GM19193 (cell line): Measurements from ENCODE around the gene TOP1.

Source experiments
- POLR2A ChIP-seq: IDR thresholded peaks from 4 replicates; pipeline ENCODE4 v1.6.1; 2011; ENCODE audit not compliant: insufficient read depth, insufficient read length; ENCODE audit errors: extremely low read depth

TOP1 gene

DNA sequence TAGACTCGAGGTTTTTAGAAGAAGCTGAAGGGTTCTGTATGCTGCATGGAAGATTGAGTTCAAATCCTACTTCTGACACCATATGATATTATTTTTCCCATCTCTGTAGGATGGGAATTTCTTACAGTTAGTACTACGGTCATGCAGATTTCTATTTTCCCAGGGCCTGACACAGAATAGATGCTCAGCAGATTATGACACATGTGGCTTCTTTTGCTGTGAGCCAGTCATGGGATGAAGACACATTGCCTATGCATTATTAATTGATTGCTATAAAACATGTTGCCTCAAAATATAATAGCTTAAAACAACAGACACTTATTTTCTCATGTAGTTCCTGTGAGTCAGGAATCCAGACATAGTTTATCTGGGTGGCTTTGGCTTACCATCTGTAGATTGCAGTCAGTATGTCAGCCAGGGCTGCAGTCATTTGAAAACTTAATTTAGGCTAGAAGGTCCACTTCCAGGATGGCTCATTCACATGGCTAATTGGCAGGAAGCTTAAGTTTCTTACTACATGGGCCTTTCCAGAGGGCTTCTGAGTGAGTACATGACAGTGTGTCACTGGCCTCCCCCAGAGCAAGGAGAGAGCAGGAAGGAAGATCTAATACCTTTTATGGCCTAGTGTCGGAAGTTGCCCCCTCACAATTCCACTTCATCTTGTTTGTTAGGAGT, 29.5 kb downstream of the TOP1 start:
- no peak for TF ChIP-seq POLR2A

DNA sequence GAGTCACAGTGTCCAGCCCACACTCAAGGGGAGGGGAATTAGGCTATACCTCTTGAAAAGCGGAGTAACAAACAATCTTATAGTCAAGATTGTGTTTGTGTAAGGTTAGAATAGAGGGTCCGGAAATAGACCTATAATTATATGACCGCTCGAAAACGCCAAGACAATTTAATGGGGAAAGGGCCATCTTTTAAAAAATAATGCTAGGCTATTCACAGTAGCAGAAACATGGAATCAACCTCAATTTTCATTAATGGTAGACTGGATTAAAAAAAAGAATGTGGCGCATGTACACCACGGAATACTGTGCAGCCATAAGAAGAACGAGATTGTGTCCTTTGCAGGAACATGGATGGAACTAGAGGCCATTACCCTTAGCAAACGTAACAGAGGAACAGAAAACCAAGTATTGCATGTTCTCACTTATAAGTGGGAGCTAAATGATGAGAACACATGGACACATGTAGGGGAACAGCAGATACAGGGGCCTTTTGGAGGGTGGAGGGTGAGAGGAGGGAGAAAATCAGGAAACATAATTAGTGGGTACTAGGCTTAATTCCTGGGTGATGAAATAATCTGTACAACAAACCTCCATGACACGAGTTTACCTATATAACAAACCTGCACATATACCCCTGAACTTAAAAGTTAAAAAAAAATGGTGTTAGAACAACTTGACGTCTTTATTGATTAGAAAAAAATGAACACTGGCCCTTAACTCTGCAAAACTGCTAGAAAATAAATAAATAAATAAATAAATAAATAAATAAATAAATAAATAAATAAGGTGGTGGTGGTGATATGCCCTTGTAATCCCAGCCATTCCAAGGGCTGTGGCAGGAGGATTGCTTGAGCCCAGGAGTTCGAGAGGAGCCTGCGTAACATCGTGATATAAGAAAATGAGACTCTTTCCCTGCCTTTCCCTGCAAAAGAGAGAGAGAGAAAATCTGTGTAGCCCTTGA, 30.3 kb downstream of the TOP1 start:
- no peak for TF ChIP-seq POLR2A

DNA sequence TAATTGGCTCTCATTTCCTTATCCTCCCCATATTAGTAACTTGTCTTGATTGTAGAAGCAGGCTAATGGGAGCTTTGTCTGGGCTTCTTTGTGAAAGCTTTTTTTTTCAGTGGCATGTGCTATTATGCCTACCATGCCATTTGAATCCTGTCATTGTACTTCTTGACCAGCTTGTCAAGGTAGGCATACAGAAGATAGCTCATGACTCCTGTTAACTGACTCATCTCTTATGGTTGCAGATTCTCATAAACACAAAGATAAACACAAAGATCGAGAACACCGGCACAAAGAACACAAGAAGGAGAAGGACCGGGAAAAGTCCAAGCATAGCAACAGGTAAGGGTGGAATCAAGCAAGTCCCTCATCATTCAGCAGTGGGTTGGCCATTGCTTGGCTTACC, 32.5 kb downstream of the TOP1 start:
- no peak for TF ChIP-seq POLR2A

DNA sequence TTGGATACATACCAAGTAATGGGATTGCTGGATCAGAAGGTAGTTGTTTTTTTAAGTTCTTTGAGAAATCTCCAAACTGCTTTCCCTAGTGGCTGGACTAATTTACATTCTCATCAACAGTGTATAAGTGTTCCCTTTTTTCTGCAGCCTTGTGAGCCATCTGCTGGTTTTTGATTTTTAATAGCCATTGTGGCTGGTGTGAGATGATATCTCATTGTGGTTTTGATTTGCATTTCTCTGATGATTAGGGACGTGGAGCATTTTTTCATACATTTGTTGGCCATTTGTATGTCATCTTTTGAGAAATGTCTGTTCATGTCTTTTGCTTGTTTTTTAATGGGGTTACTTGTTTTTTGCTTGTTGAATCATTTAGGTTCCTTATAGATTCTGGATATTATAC, 34.8 kb downstream of the TOP1 start:
- no peak for TF ChIP-seq POLR2A

DNA sequence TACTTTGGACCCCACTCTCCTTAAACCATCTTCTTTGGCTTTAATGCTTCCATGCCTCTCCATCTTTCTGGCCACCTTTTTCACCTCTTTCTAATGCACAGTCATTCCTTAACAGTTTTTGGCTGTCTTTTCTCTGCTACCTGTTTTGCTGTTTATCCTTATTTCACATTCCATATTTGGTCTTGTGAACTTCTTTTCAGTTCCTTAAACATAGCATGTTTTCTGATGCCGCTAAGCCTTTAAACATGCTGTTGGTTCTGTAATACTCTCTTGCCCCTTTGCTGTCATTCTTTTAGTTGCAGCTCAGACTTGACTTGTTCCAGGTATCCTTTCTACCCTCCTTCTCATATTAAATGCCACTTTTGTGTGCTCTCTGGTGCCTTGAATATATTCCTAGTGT, 35.8 kb downstream of the TOP1 start:
- no peak for TF ChIP-seq POLR2A

DNA sequence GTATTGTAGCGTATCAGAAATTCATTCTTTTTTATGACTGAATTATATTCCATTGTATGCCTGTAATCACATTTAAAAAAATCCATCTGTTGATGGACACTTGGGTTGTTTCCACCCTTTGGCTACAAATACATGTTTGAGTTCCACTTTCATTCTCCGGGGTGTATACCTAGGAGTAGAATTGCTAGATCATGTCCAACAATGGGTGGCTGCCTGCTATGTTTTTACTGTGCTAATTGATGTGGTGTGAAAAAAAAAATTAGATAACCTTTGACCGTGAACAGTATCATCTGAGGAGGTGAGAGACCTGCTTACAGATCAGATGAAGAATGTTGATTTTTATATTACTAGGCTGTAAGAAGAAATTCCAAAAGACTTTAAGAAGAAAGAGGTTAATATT, 37.1 kb downstream of the TOP1 start:
- no peak for TF ChIP-seq POLR2A

DNA sequence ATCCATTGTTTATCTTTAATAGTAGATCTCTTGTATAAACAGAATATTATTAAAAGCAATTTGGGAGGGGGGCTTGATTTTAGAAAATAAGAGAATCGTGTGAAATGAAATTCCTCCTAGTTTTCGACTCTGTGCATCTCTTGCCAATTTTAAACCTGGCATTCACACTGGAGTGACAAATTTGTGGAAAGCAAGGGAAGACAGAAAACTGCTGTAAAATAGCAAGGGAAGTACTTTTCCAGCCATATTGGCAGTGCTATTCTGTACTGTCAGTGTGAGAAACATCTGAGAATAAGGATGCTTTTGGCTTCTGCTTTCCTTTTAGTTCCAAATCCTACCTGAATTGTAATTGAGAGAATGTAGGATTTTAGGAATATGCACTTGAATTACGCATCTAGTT, 40.2 kb downstream of the TOP1 start:
- no peak for TF ChIP-seq POLR2A

DNA sequence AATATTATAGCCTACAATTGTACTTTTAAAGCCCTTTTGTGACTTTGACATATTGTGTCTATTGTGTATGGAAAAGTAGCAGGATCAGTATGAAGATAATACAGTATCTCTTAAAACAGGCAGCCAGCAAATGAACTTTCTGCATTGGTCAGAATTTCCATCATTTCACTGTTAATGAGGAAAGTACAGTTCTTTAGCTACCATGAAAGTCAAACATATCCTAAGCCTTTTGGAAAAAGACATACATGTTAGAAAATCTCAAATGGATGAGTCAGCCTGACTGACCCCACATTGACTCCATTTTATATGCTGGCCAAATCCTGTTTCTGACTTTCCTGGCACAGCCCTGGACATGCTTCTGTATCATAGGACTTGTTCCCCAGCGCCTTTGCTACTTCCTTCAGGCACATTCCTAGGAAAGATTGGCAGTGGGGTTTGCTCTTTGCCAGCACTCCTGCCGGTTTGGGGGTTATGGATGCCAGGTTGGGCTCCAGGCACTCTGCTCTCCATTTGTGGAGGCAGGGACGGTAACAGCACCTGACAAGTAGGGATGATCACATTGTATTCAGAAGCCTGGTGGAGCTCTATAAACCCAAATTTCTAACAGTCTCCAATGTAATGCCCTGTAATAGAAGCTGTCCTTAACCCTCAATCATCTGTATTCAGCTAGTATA, 43.7 kb downstream of the TOP1 start:
- TF ChIP-seq POLR2A: no peak

DNA sequence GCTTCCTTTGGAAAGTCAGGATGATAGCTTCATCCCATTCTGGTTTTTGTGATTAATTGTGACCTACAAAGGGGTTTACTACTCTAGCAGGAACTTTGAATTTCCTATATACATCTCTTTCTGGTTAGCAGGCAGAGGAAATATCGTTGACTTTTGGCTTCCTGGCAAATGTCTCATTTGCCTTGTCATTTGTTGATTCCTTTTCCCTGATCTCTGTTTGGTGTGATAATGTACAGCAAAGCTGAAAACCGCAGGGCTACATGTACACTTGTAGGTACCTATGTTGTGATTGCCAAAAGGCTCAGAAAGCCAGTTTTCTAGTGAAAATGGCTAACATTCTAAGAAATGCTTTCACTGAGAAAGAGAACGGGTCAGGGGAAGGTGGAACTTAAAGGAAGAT, 44.3 kb downstream of the TOP1 start:
- TF ChIP-seq POLR2A: no peak

DNA sequence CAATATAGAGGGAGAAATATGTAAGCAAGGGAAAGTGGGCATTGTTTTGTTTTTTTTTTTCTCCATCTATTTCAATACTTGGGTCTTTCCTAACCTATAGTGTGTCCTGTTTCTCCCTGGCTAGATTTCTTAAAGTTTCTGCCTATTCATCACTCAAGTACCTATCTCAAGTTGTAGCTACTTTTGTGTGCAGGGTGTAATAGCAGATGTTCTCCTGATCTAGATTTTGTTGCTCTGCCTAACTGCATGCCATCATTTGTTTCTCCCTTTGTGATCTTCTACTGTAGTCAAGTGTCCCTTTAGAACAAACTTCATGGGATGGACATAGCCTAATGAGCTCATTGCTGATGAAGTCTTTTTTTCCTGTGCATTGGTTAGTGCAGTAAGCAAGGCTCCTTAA, 45.8 kb downstream of the TOP1 start:
- no peak for TF ChIP-seq POLR2A

DNA sequence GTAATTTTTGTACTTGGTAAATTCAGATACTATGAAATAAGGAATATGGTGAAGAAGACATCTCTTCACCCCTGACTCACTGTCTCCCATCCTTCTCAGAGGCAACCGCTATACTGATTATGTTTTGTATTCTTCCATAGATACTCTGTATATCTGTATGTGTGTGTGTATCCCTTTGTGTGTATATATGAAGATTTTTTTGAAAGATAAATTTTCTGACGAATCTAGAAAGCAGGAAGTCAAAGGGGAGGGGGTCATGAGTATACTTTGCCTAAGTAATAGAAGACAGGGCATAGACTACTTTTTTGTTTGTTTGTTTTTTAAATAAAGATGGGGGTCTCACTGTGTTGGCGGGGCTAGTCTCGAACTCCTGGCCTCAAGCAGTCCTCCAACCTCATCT, 48.2 kb downstream of the TOP1 start:
- no peak for TF ChIP-seq POLR2A

DNA sequence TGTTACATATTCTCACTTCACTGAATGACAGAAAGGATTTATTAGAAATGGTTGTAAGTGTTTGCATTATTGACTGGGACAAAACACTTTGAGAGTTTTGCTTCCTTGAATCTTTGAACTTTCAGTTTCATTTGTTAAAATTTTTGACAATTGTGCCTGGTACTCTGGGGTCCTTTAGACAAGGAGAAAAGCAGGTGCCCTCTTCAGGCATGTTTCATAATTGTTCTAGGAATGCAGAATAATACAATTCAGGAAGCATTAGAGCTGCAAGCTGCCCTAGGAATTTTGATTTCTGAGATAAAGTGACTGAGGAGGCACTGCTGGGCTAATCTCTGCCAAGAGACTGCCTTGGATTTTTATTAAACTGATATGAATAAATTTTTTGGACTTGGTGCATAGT, 49.7 kb downstream of the TOP1 start:
- no peak for TF ChIP-seq POLR2A

DNA sequence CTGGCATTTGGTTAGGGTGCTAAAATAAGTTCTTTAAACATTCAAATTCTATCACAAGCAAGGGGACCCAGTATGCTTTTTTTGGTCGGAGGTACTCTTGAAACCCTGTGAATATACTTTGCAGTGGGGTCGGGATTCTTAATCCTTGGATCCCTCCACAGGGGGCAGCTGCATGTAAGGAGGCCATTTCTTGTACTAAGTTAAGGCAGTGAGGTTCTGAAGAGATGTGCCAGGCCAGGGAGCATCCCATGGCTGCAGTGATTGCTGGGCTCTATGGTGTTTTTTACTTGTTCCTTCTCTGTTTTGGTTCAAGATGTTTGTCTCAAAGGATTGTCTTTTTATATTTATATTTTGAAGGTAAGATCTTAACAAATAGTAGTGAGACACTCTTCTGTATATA, 50.4 kb downstream of the TOP1 start:
- TF ChIP-seq POLR2A: no peak

DNA sequence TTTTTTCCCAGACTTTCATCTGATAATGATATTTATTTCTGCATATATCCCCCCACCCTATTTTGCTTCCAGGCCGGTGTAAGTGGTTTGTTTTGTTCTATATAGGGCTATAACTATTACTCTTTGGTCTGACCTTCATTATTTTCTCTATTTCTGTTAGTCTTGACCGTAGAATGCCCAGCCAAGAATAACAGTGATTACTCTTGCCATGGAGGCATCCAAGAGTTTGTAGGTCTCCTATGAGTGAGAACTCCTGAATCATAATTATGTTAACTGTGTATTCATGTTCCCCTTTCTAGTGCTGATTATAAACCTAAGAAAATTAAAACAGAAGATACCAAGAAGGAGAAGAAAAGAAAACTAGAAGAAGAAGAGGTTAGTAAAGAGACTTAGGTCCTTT, 52.2 kb downstream of the TOP1 start:
- TF ChIP-seq POLR2A: no peak

DNA sequence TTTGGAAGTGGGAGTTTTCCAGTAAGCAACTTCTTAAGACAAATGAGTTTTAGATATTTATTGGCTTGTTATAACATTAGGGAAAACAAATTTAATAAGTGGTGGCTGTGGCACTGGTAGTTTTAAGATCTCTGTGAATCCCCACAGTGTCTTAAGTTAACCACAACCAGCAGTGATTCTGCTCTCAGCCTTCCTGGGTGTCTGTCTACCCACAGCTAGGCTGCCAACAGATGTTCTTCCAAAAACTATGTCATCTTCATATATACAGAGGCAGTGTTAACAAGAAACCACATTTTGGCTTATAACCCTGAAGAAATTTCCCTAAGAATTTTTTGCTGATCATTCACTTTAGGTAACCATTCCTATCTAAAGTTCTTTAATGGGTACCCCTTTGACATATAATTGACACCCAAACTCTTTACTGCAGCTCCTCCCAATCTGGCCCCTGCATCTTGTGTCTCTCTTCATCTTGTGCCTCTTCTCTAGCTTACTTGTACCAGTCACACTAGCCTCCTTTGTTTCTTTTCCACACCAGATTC, 52.7 kb downstream of the TOP1 start:
- TF ChIP-seq POLR2A: no peak

DNA sequence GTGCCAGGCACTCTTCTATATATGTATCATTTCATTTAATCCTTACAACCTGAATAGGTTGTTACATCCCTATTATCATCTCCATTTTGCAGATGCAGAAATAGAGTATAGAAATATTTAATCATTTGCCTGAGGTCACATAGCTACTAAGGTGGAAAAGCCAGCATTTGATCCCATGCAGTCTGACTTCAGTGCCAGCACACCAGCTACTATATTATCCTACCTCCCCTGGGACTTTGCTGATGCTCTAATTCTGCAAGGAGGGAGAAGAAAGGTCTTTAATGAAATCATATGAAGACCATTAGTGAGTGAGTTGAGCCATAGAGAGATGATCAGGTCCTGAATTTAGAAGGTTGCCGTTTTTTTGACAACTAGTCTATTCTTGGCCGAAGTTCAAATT, 53.7 kb downstream of the TOP1 start:
- TF ChIP-seq POLR2A: no peak

DNA sequence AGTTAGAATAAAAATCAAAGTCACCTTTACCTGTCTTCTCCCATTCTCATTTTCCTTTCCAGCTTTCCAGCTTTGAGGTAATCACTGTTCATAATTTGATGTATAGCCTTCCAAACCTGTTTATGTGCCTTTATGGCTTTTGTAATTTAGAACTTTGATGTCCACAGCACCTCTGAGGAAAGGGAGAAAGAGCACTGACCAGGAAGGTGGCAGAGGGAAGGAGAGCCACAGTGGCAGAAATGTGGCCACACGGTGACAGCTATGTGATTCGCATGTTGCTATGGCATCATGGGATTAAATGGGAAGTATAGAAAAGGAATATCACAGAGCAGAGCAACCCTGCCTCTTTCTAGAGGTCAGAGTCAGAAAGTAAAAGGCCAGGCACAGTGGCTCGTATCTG, 57.0 kb downstream of the TOP1 start:
- no peak for TF ChIP-seq POLR2A
